ENCODE results near the gene MUC2. TPM values are rescaled to one million over a fixed set of nuclear protein-coding genes. Genes with fewer than 3 reads are reported as not detected.

The MUC2 gene
- total RNA-seq, 1 experiment from 2014 or later, result 0.47 TPM

GRCh38 chr11:1042626-1043562, 31.8 kb upstream of the MUC2 start (continued):
- TF ChIP-seq CEBPB (IDR thresholded peaks at IDR 0.05; ENCODE audit: low read depth), result no peak
- TF ChIP-seq REST (IDR thresholded peaks at IDR 0.05; ENCODE audit: low read depth), result no peak

- Histone ChIP-seq H3K4me3 (replicated peaks in 1 of 2; ENCODE audit: low read depth in 1 of 2, low read length in 2 of 2) (no peak overlapping the region), H3K4me2 (ENCODE audit: low read length) (no peak overlapping the region), H3K4me1 (ENCODE audit: control insufficient read depth in 1 of 2, insufficient read depth in 2 of 2, low read length in 2 of 2) (no peaks in the 10 kb centered on the region), H4K20me1 (ENCODE audit: insufficient read depth) (no peaks in the 10 kb centered on the region), H3K9me3 (ENCODE audit: control insufficient read depth in 1 of 2, insufficient read depth in 1 of 2, low read depth in 1 of 2, low read length in 2 of 2) (no peaks in the 10 kb centered on the region), H2AFZ (ENCODE audit: low read depth, low read length, poor library complexity, severe bottlenecking) (no peak overlapping the region), H3K27me3 (ENCODE audit: insufficient read depth, low read length) (no peaks in the 10 kb centered on the region), H3K9ac (ENCODE audit: low read length) (no peak overlapping the region), H3K36me3 (ENCODE audit: control insufficient read depth in 1 of 2, insufficient read depth in 2 of 2, low read length in 2 of 2) (no peaks in the 10 kb centered on the region), H3K79me2 (ENCODE audit: insufficient read depth, low read length) (no peaks in the 10 kb centered on the region), H3K27ac (ENCODE audit: low read depth, low read length) (no peak overlapping the region), H3K9me2 (ENCODE audit: insufficient read depth) (no peaks in the 10 kb centered on the region)
- intact Hi-C loops (cut with micrococcal nuclease), result no loop called here
- ChIA-PET CTCF (no interaction called here), RAD21 (ENCODE audit: low non-redundant PET in 1 of 2, low total read pairs in 2 of 2, uncharacterized antibody in 2 of 2, unreplicated experiment in 2 of 2) (no interaction called here), POLR2A (no interaction called here)
- DNase-seq (ENCODE audit: low read depth, low spot score), result no peak
- no TSS peak for BruUV-seq (replicated peaks)
- TF ChIP-seq REST (IDR thresholded peaks at IDR 0.05; ENCODE audit: low read depth) (no peak), ZNF274 (IDR thresholded peaks at IDR 0.05; ENCODE audit: low read depth, low read length) (no peak), RAD21 (IDR thresholded peaks at IDR 0.05; ENCODE audit: low read depth) (no peak), ATF3 (IDR thresholded peaks at IDR 0.05) (no peak), TCF7L2 (IDR thresholded peaks at IDR 0.05; ENCODE audit: borderline replicate concordance, extremely low read depth, insufficient read depth, insufficient read length) (no peak), ELF1 (IDR thresholded peaks at IDR 0.05; ENCODE audit: borderline replicate concordance, low read depth) (no peak)
- ATAC-seq, result no peak
Measured at GRCh38 chr11:1043563-1044096, 31.0 kb upstream of the MUC2 start.
